Mesenteric fat pad (tissue), 1 donor: ENCODE measurements around the gene TNFRSF6B. TPM values are rescaled to one million over a fixed set of nuclear protein-coding genes. Genes with fewer than 3 reads are reported as not detected.
A peak's percentile ranks its signal among the peaks of the same experiment; 100 is the strongest.
"Not testable (repeated sequence)": the region's sequence is repeated elsewhere in the genome, so short reads cannot be mapped to it uniquely, and the experiment has no call there.

ENCODE experiments used
- DNase-seq: peaks from one replicate; pipeline ENCODE4 v3.0.0-alpha.2; 2020; ENCODE audit warnings: low spot score
- total RNA-seq: library from RNA; stranded (reverse); fragmentation: NEBNext Ultra II Directional; extraction: Animal tissue kit (Norgen Biotek cat#: 25700); gene quantifications from one replicate; pipeline ENCODE4 v1.2.1, GENCODE V29; 2021
- donor health status: DM: yes; HTN: yes; CAD: no.

Gene TNFRSF6B
- total RNA-seq, 1 donor from 2014 or later, result 4.7 TPM

- no peak for DNase-seq
These were observed 9.7 kb downstream of the TNFRSF6B start for GRCh38 chr20:63706027-63706695.

GRCh38 chr20:63706852-63707557 lies 10.6 kb downstream of the TNFRSF6B start:
- DNase-seq, result no peak

- DNase-seq, result peak; percentile 98
These were observed 11.3 kb downstream of the TNFRSF6B start, which contains the start of the genes ARFRP1 and ZGPAT for GRCh38 chr20:63707558-63708300. Gene ARFRP1, minus strand, starts transcription at chr20:63707976. Its CDS starts 885 bp downstream, at chr20:63707091. Gene ZGPAT, plus strand, starts transcription at chr20:63708039. Its CDS starts 542 bp downstream, at chr20:63708581.

- no peak for DNase-seq
These were observed 12.1 kb downstream of the TNFRSF6B start for GRCh38 chr20:63708301-63709148.

GRCh38 chr20:63709149-63709527 lies 12.7 kb downstream of the TNFRSF6B start:
- no peak for DNase-seq

- DNase-seq, result no peak
These were observed 14.7 kb downstream of the TNFRSF6B start for GRCh38 chr20:63711085-63711645.

- DNase-seq, result no peak
These were observed 15.7 kb downstream of the TNFRSF6B start for GRCh38 chr20:63712191-63712590.

GRCh38 chr20:63714858-63715257 lies 18.4 kb downstream of the TNFRSF6B start:
- no peak for DNase-seq

GRCh38 chr20:63718996-63719395 lies 22.5 kb downstream of the TNFRSF6B start:
- no peak for DNase-seq

- DNase-seq, result not testable (repeated sequence)
These were observed 26.6 kb downstream of the TNFRSF6B start for GRCh38 chr20:63722967-63723622.

GRCh38 chr20:63730189-63730733 lies 33.8 kb downstream of the TNFRSF6B start:
- not testable (repeated sequence) for DNase-seq

GRCh38 chr20:63731410-63731809 lies 35.0 kb downstream of the TNFRSF6B start:
- no peak for DNase-seq

- DNase-seq, result no peak
These were observed 36.0 kb downstream of the TNFRSF6B start for GRCh38 chr20:63732118-63733095.

- DNase-seq, result no peak
These were observed 36.7 kb downstream of the TNFRSF6B start for GRCh38 chr20:63733117-63733516.

GRCh38 chr20:63733579-63734081 lies 37.2 kb downstream of the TNFRSF6B start:
- no peak for DNase-seq

- DNase-seq, result no peak
These were observed 37.9 kb downstream of the TNFRSF6B start for GRCh38 chr20:63734111-63734945.
